Activated naive CD4-positive, alpha-beta T cell treated with anti-CD3 and anti-CD28 coated beads, Interleukin-2, amount 10 ng/mL, durations not matched to agents 7 days and 5 days (primary cell): ENCODE measurements around the gene MBP.

Source experiments
- CTCF ChIA-PET: fragments of 350-600 bp; sonication (Branson Sonifier 250); formaldehyde crosslinking; loops from one replicate; lab custom pipeline; 2021; ENCODE audit warnings: antibody characterized with exemption; lab: Charles Lee
- DNase-seq: peaks from one replicate; pipeline ENCODE4 v3.0.0-alpha.2; 2020
- H3K27ac Mint-ChIP-seq: one replicate; pipeline ENCODE4 v1.8.0; 2021; ENCODE audit warnings: mild to moderate bottlenecking, moderate library complexity, mixed read lengths
- H3K27me3 Mint-ChIP-seq: one replicate; pipeline ENCODE4 v1.8.0; 2021; ENCODE audit warnings: mild to moderate bottlenecking, mixed read lengths
- H3K36me3 Mint-ChIP-seq: one replicate; pipeline ENCODE4 v1.8.0; 2021; ENCODE audit warnings: mixed read lengths
- H3K4me1 Mint-ChIP-seq: one replicate; pipeline ENCODE4 v1.8.0; 2021; ENCODE audit warnings: mixed read lengths
- H3K4me3 Mint-ChIP-seq: one replicate; pipeline ENCODE4 v1.8.0; 2021; ENCODE audit warnings: mild to moderate bottlenecking, moderate library complexity, mixed read lengths
- H3K9me3 Mint-ChIP-seq: one replicate; pipeline ENCODE4 v1.8.0; 2021; ENCODE audit warnings: mixed read lengths

MBP gene

GRCh38 chr18:77045677-77046076, 86.9 kb downstream of the MBP start:
- Mint-ChIP-seq H3K36me3 (peaks cover 63% of the 10 kb centered on the region), H3K4me3 (no peak overlapping the region), H3K27ac (no peak overlapping the region)

DNA sequence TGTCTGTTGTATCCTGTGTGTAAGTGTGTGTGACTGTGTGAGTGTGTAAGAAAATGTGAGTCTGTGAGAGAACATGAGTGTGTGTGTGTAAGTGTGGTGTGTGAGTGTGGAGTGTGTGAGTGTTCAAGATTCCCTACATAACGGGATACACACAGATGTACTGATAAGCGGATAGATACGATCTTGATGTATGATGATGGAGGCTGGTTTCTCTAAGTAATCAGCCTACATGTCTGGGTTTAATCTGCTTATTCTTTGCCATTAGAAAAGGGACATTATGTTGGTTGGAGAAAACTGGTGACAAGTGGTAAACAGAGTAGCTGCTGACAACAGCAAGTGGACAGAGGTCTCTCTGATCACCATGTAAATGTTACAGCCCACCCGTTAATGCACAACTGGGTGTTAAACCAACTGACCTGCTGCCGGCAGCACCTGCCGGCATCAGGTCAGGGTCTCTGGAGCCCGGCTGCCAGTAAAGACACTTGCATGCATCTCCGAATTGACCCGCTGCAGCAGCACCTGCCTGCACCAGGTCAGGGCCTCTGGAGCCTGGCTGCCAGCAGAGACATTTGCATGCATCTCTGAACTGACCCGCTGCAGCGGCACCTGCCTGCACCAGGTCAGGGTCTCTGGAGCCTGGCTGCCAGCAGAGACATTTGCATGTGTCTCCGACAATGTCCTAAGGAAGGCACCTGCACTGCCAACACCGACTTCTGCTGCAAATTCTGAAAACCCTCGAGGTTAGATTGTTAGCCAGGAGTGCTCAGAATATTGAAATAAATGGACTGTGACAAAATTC, 87.5 kb downstream of the MBP start:
- no peak for DNase-seq
- no peaks in the 10 kb centered on the region for H3K27me3 Mint-ChIP-seq
- no peak overlapping the region for H3K27ac Mint-ChIP-seq
- no peak overlapping the region for H3K4me3 Mint-ChIP-seq
- H3K36me3 Mint-ChIP-seq: peaks cover 66% of the 10 kb centered on the region
- H3K9me3 Mint-ChIP-seq: no peaks in the 10 kb centered on the region
- H3K4me1 Mint-ChIP-seq: peaks cover 18% of the 10 kb centered on the region
- CTCF ChIA-PET: no interaction called here

More at GRCh38 chr18:77045677-77046076, 86.9 kb downstream of the MBP start:
- no peaks in the 10 kb centered on the region for H3K9me3 Mint-ChIP-seq
- H3K27me3 Mint-ChIP-seq: no peaks in the 10 kb centered on the region
- CTCF ChIA-PET: no interaction called here
- DNase-seq: no peak
- H3K4me1 Mint-ChIP-seq: peaks cover 12% of the 10 kb centered on the region

DNA sequence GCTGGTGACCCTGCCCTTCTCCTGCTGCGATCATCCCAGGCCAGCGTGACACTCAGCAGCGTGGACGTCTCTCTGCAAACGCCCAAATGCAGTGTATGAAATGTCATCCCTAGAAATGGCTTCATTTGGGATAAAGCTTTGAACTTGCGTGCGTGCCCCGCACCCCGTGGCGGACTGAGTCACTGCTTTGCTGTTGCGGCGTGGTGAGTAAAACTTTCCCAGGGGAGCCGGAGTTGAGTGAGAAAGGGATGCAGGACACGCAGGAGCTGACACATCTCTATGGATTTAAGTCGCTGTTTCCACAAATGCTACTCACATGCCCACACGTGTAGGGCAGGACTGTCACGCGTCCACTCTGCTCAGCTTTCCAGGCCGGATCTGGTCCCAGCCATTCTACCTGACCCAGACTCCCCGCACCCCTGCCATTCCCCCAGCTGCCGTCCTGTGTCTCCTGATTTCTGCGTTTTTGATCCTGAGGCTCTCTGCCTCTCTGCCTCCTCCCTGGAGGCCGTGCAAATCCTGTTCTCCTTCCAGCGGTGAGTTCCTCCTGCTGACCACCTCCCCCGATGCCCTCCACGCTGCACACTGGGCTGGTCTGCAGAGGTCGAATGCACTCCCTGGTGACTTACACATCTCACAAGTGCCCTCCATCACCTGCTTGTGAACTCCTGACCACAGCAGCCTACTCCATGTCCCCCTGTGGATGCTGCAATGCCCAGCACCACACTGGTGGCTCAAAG, 88.9 kb downstream of the MBP start:
- no peak for DNase-seq
- Mint-ChIP-seq H3K27ac (peak overlapping the region; percentile 62), H3K4me1 (peaks cover 28% of the 10 kb centered on the region), H3K9me3 (no peaks in the 10 kb centered on the region), H3K4me3 (no peak overlapping the region), H3K36me3 (peaks cover 75% of the 10 kb centered on the region), H3K27me3 (no peaks in the 10 kb centered on the region)
- CTCF ChIA-PET: no interaction called here

DNA sequence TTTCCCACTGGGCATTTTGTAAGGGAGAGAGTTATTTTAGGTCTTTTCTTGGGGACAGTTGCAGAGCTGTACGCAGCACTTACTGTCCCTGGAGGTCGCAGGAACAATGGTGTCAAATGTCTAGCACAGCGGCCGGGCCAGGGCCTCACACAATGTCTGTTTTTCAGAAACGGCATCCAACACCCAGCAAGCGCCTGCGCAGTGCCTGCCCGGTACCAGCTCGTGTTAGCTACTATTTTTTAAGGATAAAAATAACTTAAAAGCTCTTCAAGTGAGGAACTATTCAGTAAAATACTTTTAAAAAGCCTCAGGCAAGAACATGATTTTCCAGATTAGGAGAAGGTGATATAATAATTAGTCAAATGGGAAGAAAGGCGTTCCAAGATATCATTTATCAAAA, 90.0 kb downstream of the MBP start:
- Mint-ChIP-seq H3K36me3 (peaks cover 73% of the 10 kb centered on the region), H3K4me1 (peaks cover 28% of the 10 kb centered on the region), H3K4me3 (no peak overlapping the region), H3K27me3 (no peaks in the 10 kb centered on the region), H3K27ac (no peak overlapping the region), H3K9me3 (no peaks in the 10 kb centered on the region)
- CTCF ChIA-PET: interaction anchor here (0.9 kb wide), 1 partner anchor 42 kb away, joined by 4 read pairs; no protein-coding TSS in a partner anchor
- DNase-seq: no peak

- peaks cover 34% of the 10 kb centered on the region for H3K4me1 Mint-ChIP-seq
- CTCF ChIA-PET: no interaction called here
- H3K36me3 Mint-ChIP-seq: peaks cover 70% of the 10 kb centered on the region
Measured at GRCh38 chr18:77039196-77040130, 93.1 kb downstream of the MBP start.

GRCh38 chr18:77038182-77038858, 94.3 kb downstream of the MBP start:
- peaks cover 30% of the 10 kb centered on the region for H3K4me1 Mint-ChIP-seq
- CTCF ChIA-PET: no interaction called here
- H3K9me3 Mint-ChIP-seq: no peaks in the 10 kb centered on the region

More at GRCh38 chr18:77039196-77040130, 93.1 kb downstream of the MBP start:
- Mint-ChIP-seq H3K27me3 (no peaks in the 10 kb centered on the region), H3K4me3 (no peak overlapping the region), H3K27ac (peak overlapping the region; percentile 71), H3K9me3 (no peaks in the 10 kb centered on the region)
- no peak for DNase-seq

DNA sequence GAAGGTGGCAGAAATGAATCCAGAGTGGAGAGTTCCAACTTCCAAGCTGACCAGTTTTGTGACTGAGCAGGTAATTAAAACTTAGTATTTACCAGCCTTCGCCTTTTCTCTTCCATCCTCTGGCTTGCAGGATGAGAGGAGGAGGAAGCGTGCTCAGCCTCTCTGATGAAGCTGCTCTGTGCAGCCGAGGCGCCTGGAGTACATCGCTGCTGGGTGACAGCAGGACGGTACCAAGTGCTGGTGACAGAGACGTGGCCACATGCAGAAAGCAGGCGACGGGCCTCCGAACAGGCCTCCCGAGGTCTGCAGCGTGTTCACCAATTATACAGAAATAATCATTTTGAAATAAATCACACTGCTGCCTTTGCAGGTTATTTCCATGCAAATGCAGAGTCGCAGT, 95.0 kb downstream of the MBP start:
- Mint-ChIP-seq H3K4me3 (no peak overlapping the region), H3K27ac (peak overlapping the region; percentile 58), H3K9me3 (no peaks in the 10 kb centered on the region), H3K4me1 (peaks cover 30% of the 10 kb centered on the region), H3K27me3 (no peaks in the 10 kb centered on the region), H3K36me3 (peaks cover 61% of the 10 kb centered on the region)
- CTCF ChIA-PET: no interaction called here
- DNase-seq: no peak

More at GRCh38 chr18:77038182-77038858, 94.3 kb downstream of the MBP start:
- Mint-ChIP-seq H3K27me3 (no peaks in the 10 kb centered on the region), H3K4me3 (no peak overlapping the region), H3K27ac (peak overlapping the region; percentile 58), H3K36me3 (peaks cover 66% of the 10 kb centered on the region)
- DNase-seq: no peak

- no peaks in the 10 kb centered on the region for H3K27me3 Mint-ChIP-seq
- no peak overlapping the region for H3K4me3 Mint-ChIP-seq
- H3K9me3 Mint-ChIP-seq: no peaks in the 10 kb centered on the region
- peaks cover 52% of the 10 kb centered on the region for H3K36me3 Mint-ChIP-seq
- CTCF ChIA-PET: interaction anchor here (0.9 to 1.1 kb wide), 2 partner anchors 17 to 32 kb away, joined by 3 to 6 read pairs; no protein-coding TSS in a partner anchor
- peaks cover 31% of the 10 kb centered on the region for H3K4me1 Mint-ChIP-seq
- H3K27ac Mint-ChIP-seq: no peak overlapping the region
- DNase-seq: no peak
Measured at GRCh38 chr18:77035380-77036187, 97.0 kb downstream of the MBP start.

DNA sequence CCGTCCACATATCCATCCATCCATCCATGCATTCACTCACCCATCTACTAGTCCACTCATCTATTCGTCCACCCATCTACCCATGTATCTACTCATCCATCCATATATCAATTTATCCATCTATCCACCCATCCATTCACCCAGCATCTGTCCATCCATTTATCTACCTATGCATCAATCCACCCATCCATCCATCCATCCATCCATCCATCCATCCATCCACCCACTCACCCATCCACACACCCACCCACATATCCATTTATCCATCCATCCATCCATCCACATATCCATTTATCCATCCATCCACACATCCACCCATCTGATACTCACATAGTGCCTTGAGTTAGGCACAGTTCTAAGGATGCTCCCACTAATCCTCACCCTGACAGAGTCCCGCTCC, 99.0 kb downstream of the MBP start:
- no peak for DNase-seq
- Mint-ChIP-seq H3K4me1 (peaks cover 16% of the 10 kb centered on the region), H3K27ac (no peak overlapping the region), H3K27me3 (no peaks in the 10 kb centered on the region), H3K4me3 (no peak overlapping the region), H3K9me3 (no peaks in the 10 kb centered on the region), H3K36me3 (peaks cover 40% of the 10 kb centered on the region)
- CTCF ChIA-PET: no interaction called here

- CTCF ChIA-PET: interaction anchor here (1.0 kb wide), 1 partner anchor 29 kb away, joined by 4 read pairs; no protein-coding TSS in a partner anchor
- DNase-seq: no peak
- H3K4me1 Mint-ChIP-seq: peaks cover 12% of the 10 kb centered on the region
- H3K36me3 Mint-ChIP-seq: peaks cover 34% of the 10 kb centered on the region
- peak overlapping the region; percentile 30 for H3K27ac Mint-ChIP-seq
- H3K9me3 Mint-ChIP-seq: no peaks in the 10 kb centered on the region
- no peaks in the 10 kb centered on the region for H3K27me3 Mint-ChIP-seq
- H3K4me3 Mint-ChIP-seq: no peak overlapping the region
Measured at GRCh38 chr18:77032181-77032701, 100.3 kb downstream of the MBP start.

DNA sequence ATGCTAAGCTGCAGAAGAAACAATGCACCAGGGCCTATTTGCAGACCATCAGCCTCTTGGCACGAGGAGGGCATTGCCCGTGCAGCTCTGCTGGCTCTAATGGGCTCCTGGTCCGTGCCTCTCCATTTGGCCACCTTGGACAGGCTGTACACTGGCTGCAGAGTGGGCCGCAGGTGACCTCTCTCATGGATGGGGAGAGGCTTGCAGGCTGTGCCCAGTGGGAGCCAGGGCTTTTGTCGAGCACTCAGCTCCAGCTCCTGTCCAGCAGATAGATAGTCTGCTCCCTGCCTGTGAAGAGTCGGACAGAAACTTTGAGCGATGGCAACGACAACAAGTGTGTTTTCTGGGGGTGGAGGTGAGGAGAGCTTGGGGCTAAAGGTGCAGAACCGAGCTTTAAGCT, 100.9 kb downstream of the MBP start:
- Mint-ChIP-seq H3K4me3 (no peak overlapping the region), H3K36me3 (peaks cover 37% of the 10 kb centered on the region), H3K27ac (no peak overlapping the region), H3K4me1 (peaks cover 12% of the 10 kb centered on the region), H3K27me3 (no peaks in the 10 kb centered on the region), H3K9me3 (no peaks in the 10 kb centered on the region)
- CTCF ChIA-PET: interaction anchor here (1.9 kb wide), 1 partner anchor 180 kb away, joined by 5 read pairs; no protein-coding TSS in a partner anchor
- no peak for DNase-seq

GRCh38 chr18:77030201-77030600, 102.4 kb downstream of the MBP start:
- CTCF ChIA-PET: interaction anchor here (1.3 to 1.9 kb wide), 2 partner anchors 21 to 182 kb away, joined by 3 to 5 read pairs; no protein-coding TSS in a partner anchor
- no peak for DNase-seq
- Mint-ChIP-seq H3K4me1 (peaks cover 5% of the 10 kb centered on the region), H3K27ac (no peak overlapping the region), H3K36me3 (peaks cover 35% of the 10 kb centered on the region), H3K9me3 (no peaks in the 10 kb centered on the region), H3K27me3 (no peaks in the 10 kb centered on the region), H3K4me3 (no peak overlapping the region)
